Suppressor macrophage (primary cell): ENCODE measurements around the gene NPR3.
"Not testable (repeated sequence)": the region's sequence is repeated elsewhere in the genome, so short reads cannot be mapped to it uniquely, and the experiment has no call there.

Experiments used
- DNase-seq, 4 experiments: peaks; one replicate each; pipeline ENCODE4 v3.0.0-alpha.2; 2020 to 2022

The NPR3 gene

GRCh38 chr5:32765266-32765665 lies 54.1 kb downstream of the NPR3 start:
- peak; percentile 13 to 53 (median 28) for DNase-seq

- peak; percentile 74 to 91 (median 80) for DNase-seq
These were observed 56.9 kb downstream of the NPR3 start for GRCh38 chr5:32767948-32768467.

- no peak for DNase-seq
These were observed 58.6 kb downstream of the NPR3 start for GRCh38 chr5:32769711-32770110.

GRCh38 chr5:32770444-32770843 lies 59.3 kb downstream of the NPR3 start:
- DNase-seq = no peak

- DNase-seq = no peak
These were observed 59.9 kb downstream of the NPR3 start for GRCh38 chr5:32771037-32771436.

GRCh38 chr5:32773944-32774343 lies 62.8 kb downstream of the NPR3 start:
- no peak for DNase-seq

GRCh38 chr5:32776200-32776599 lies 65.1 kb downstream of the NPR3 start:
- no peak for DNase-seq

- DNase-seq = no peak
These were observed 66.1 kb downstream of the NPR3 start for GRCh38 chr5:32777222-32777621.

GRCh38 chr5:32777733-32778132 lies 66.6 kb downstream of the NPR3 start:
- no peak for DNase-seq

- no peak for DNase-seq
These were observed 67.3 kb downstream of the NPR3 start for GRCh38 chr5:32778403-32778802.

- no peak for DNase-seq
These were observed 68.8 kb downstream of the NPR3 start for GRCh38 chr5:32779754-32780415.

GRCh38 chr5:32780508-32780919 lies 69.4 kb downstream of the NPR3 start:
- no peak for DNase-seq

GRCh38 chr5:32783661-32784060 lies 72.5 kb downstream of the NPR3 start:
- DNase-seq = no peak

- no peak for DNase-seq
These were observed 74.6 kb downstream of the NPR3 start for GRCh38 chr5:32785611-32786254.

- no peak for DNase-seq
These were observed 75.2 kb downstream of the NPR3 start for GRCh38 chr5:32786311-32786710.

- no peak for DNase-seq
These were observed 79.4 kb downstream of the NPR3 start for GRCh38 chr5:32790411-32790951.

- no peak for DNase-seq
These were observed 80.6 kb downstream of the NPR3 start for GRCh38 chr5:32791536-32792243.

- peak in 3 of 4 experiments; percentile 16 to 36 (median 33) for DNase-seq
These were observed 83.0 kb downstream of the NPR3 start for GRCh38 chr5:32794086-32794485.

- no peak for DNase-seq
These were observed 91.6 kb downstream of the NPR3 start for GRCh38 chr5:32802764-32803163.

- DNase-seq = no peak
These were observed 92.5 kb downstream of the NPR3 start for GRCh38 chr5:32803656-32804055.

- DNase-seq = not testable (repeated sequence)
These were observed 94.3 kb downstream of the NPR3 start for GRCh38 chr5:32805462-32805861.

- peak in 2 of 4 experiments; percentile 11 to 13 for DNase-seq
These were observed 95.0 kb downstream of the NPR3 start for GRCh38 chr5:32805971-32806638.

GRCh38 chr5:32808783-32809182 lies 97.7 kb downstream of the NPR3 start:
- no peak for DNase-seq
